MM.1S (cell line): ENCODE results near the gene VEZF1.

Experiments used
- DNase-seq: peaks from one replicate; pipeline ENCODE4 v3.0.0-alpha.2; 2015
- H2AFZ ChIP-seq: fragments of 300-600 bp; sonication (generic); 2 replicates; pipeline ENCODE4 v1.6.0; 2016; ENCODE audit warnings: antibody characterized with exemption, low read length
- H3F3A ChIP-seq: fragments of 300-600 bp; sonication (generic); 2 replicates; pipeline ENCODE4 v1.6.1; 2016; ENCODE audit warnings: mild to moderate bottlenecking, antibody characterized with exemption, low read length, moderate library complexity, mixed read lengths; ENCODE audit not compliant: insufficient read depth
- H3K27ac ChIP-seq: fragments of 300-600 bp; sonication (generic); 2 replicates; pipeline ENCODE4 v1.5.1; 2016; ENCODE audit warnings: mild to moderate bottlenecking, low read length
- H3K27me3 ChIP-seq: fragments of 300-600 bp; sonication (generic); replicated peaks from 2 replicates; pipeline ENCODE4 v1.6.0; 2016; ENCODE audit warnings: low read length; ENCODE audit not compliant: insufficient read depth
- H3K36me3 ChIP-seq: fragments of 300-600 bp; sonication (generic); replicated peaks from 2 replicates; pipeline ENCODE4 v1.6.1; 2016; ENCODE audit warnings: mild to moderate bottlenecking, low read length, mixed read lengths; ENCODE audit not compliant: insufficient read depth
- H3K4me1 ChIP-seq: fragments of 300-600 bp; sonication (generic); 2 replicates; pipeline ENCODE4 v1.6.1; 2016; ENCODE audit warnings: low read length, mixed read lengths
- H3K4me2 ChIP-seq: fragments of 300-600 bp; sonication (generic); 2 replicates; pipeline ENCODE4 v1.6.0; 2016; ENCODE audit warnings: low read depth, low read length
- H3K4me3 ChIP-seq: fragments of 300-600 bp; sonication (generic); 2 replicates; pipeline ENCODE4 v1.5.1; 2016; ENCODE audit warnings: low read length, mixed read lengths
- H3K79me2 ChIP-seq: fragments of 300-600 bp; sonication (generic); 2 replicates; pipeline ENCODE4 v1.6.1; 2016; ENCODE audit warnings: mixed run types, low read length, mixed read lengths
- H3K9ac ChIP-seq: fragments of 300-600 bp; sonication (generic); 2 replicates; pipeline ENCODE4 v1.6.1; 2016; ENCODE audit warnings: low read length, mixed read lengths
- H3K9me2 ChIP-seq: fragments of 300-600 bp; sonication (generic); replicated peaks from 2 replicates; pipeline ENCODE4 v1.6.1; 2016; ENCODE audit warnings: mild to moderate bottlenecking, low read length, mixed read lengths; ENCODE audit not compliant: insufficient read depth
- H3K9me3 ChIP-seq: fragments of 300-600 bp; sonication (generic); replicated peaks from 2 replicates; pipeline ENCODE4 v1.6.1; 2016; ENCODE audit warnings: mild to moderate bottlenecking, low read length, mixed read lengths; ENCODE audit not compliant: insufficient read depth
- H4K20me1 ChIP-seq: fragments of 300-600 bp; sonication (generic); 2 replicates; pipeline ENCODE4 v1.6.1; 2016; ENCODE audit warnings: mild to moderate bottlenecking, low read length, moderate library complexity, mixed read lengths; ENCODE audit not compliant: insufficient read depth
- EZH2 ChIP-seq: fragments of 300-600 bp; sonication (generic); optimal IDR thresholded peaks from 2 replicates; pipeline ENCODE3; 2017; ENCODE audit warnings: low read depth, mild to moderate bottlenecking, antibody characterized with exemption, low read length, mixed read lengths
- EZH2phosphoT487 ChIP-seq: fragments of 300-600 bp; sonication (generic); IDR thresholded peaks from 2 replicates; pipeline ENCODE4 v1.6.1; 2018; ENCODE audit warnings: antibody characterized with exemption, low read length
- TF ChIP-seq, protein P1 (sequence below): fragments of 300-600 bp; sonication (generic); IDR thresholded peaks from 2 replicates; pipeline ENCODE4 v1.5.1; 2016; ENCODE audit warnings: antibody characterized with exemption, low read length, mixed read lengths

The VEZF1 gene

GRCh38 chr17:58020401-58020800 lies 32.3 kb upstream of the VEZF1 start:
- H3K9me2 ChIP-seq = no peaks in the 10 kb centered on the region
- no peaks in the 10 kb centered on the region for H3K27me3 ChIP-seq

GRCh38 chr17:58019521-58019920 lies 31.5 kb upstream of the VEZF1 start:
- TF ChIP-seq, protein P1, sequence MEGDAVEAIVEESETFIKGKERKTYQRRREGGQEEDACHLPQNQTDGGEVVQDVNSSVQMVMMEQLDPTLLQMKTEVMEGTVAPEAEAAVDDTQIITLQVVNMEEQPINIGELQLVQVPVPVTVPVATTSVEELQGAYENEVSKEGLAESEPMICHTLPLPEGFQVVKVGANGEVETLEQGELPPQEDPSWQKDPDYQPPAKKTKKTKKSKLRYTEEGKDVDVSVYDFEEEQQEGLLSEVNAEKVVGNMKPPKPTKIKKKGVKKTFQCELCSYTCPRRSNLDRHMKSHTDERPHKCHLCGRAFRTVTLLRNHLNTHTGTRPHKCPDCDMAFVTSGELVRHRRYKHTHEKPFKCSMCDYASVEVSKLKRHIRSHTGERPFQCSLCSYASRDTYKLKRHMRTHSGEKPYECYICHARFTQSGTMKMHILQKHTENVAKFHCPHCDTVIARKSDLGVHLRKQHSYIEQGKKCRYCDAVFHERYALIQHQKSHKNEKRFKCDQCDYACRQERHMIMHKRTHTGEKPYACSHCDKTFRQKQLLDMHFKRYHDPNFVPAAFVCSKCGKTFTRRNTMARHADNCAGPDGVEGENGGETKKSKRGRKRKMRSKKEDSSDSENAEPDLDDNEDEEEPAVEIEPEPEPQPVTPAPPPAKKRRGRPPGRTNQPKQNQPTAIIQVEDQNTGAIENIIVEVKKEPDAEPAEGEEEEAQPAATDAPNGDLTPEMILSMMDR = no peak
- no peak for TF ChIP-seq EZH2phosphoT487
- TF ChIP-seq EZH2 = no peak
- Histone ChIP-seq H3K27ac (no peak overlapping the region), H3K4me1 (no peaks in the 10 kb centered on the region)

More at GRCh38 chr17:58020401-58020800, 32.3 kb upstream of the VEZF1 start:
- H3K9me3 ChIP-seq = no peaks in the 10 kb centered on the region
- no peaks in the 10 kb centered on the region for H3K4me1 ChIP-seq
- no peak overlapping the region for H3K9ac ChIP-seq
- H3K36me3 ChIP-seq = no peaks in the 10 kb centered on the region
- H2AFZ ChIP-seq = no peak overlapping the region
- H3K27ac ChIP-seq = no peak overlapping the region
- H3F3A ChIP-seq = no peaks in the 10 kb centered on the region
- TF ChIP-seq, protein P1 = no peak
- TF ChIP-seq EZH2phosphoT487 = no peak
- TF ChIP-seq EZH2 = no peak
- H4K20me1 ChIP-seq = no peaks in the 10 kb centered on the region
- no peak overlapping the region for H3K4me2 ChIP-seq
- no peaks in the 10 kb centered on the region for H3K79me2 ChIP-seq
- H3K4me3 ChIP-seq = no peak overlapping the region
- no peak for DNase-seq

DNA sequence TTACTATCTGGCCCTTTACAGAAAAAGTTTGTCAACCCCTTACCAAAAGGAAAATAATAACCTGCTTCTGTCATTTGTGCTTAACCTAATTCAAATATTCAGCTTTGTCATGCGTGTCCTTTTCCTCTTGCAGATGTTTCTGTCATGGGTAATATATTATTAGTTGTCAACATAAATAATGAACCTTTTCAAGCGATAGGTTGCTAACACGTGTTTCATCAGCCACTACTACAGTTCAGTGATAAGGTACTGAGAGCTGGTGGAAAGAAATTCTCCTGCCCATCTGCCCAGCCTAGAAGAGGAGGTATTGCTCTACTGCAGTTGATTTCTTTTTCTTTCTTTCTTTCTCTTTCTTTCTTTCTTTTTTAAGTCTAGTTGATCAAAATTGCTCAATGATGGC lies 31.0 kb upstream of the VEZF1 start:
- TF ChIP-seq EZH2 (no peak), EZH2phosphoT487 (no peak)
- TF ChIP-seq, protein P1 = no peak
- Histone ChIP-seq H3K4me3 (no peak overlapping the region), H3K9me3 (no peaks in the 10 kb centered on the region), H3K27ac (no peak overlapping the region), H3K9ac (no peak overlapping the region), H3K36me3 (no peaks in the 10 kb centered on the region), H3K4me2 (no peak overlapping the region), H3K4me1 (no peaks in the 10 kb centered on the region), H3K79me2 (no peaks in the 10 kb centered on the region), H3F3A (no peaks in the 10 kb centered on the region), H3K9me2 (no peaks in the 10 kb centered on the region), H4K20me1 (no peaks in the 10 kb centered on the region), H3K27me3 (no peaks in the 10 kb centered on the region), H2AFZ (no peak overlapping the region)
- DNase-seq = no peak

More at GRCh38 chr17:58019521-58019920, 31.5 kb upstream of the VEZF1 start:
- Histone ChIP-seq H3K4me3 (no peak overlapping the region), H3K79me2 (no peaks in the 10 kb centered on the region), H3K27me3 (no peaks in the 10 kb centered on the region), H3K9ac (no peak overlapping the region), H2AFZ (no peak overlapping the region), H3F3A (no peaks in the 10 kb centered on the region), H3K9me2 (no peaks in the 10 kb centered on the region), H3K4me2 (no peak overlapping the region), H4K20me1 (no peaks in the 10 kb centered on the region), H3K9me3 (no peaks in the 10 kb centered on the region), H3K36me3 (no peaks in the 10 kb centered on the region)
- DNase-seq = no peak
